PC-3 (cell line): Measurements from ENCODE around the gene P2RY14.

Experiments
- CTCF ChIP-seq: fragments of 300-600 bp; sonication (generic); conservative IDR thresholded peaks from 2 replicates; pipeline ENCODE4 v1.5.1; 2017; ENCODE audit warnings: antibody characterized with exemption, low read depth, mild to moderate bottlenecking, low read length
- EZH2 ChIP-seq: fragments of 300-600 bp; sonication (generic); IDR thresholded peaks from one replicate; pipeline ENCODE4 v1.6.1; 2017; ENCODE audit warnings: antibody characterized with exemption, mild to moderate bottlenecking, low read length; ENCODE audit not compliant: unreplicated experiment
- EZH2phosphoT487 ChIP-seq: fragments of 300-600 bp; sonication (generic); IDR thresholded peaks from 2 replicates; pipeline ENCODE4 v1.6.1; 2018; ENCODE audit warnings: mild to moderate bottlenecking, antibody characterized with exemption, low read length, borderline replicate concordance

DNA sequence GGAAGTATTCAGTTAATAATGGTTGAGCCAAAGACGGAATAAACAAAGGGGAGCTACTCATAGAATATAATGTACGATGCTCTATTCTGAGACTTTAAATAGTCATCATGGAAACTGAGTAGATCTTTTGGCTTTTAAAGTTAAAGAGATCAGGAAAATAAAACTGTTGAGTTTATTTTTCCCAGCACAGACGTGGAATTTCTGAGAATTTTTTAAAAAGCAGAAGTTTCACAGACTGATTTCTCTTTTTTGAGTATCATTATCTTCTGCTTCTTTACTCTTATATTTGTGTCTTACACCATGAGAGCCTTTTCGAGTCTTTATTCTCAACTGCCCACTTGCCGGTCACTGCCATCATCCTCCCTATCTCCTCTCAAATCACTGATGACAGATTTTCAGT is 13.2 kb downstream of the P2RY14 start:
- TF ChIP-seq CTCF (no peak), EZH2 (no peak), EZH2phosphoT487 (no peak)
